Measurements from ENCODE around the gene ISG20.

Gene ISG20

GRCh38 chr15:88638626-88639372 lies at the start of gene ISG20:
Gene ISG20 (plus strand): TSS chr15:88639016. CDS start chr15:88639367, 351 bp downstream.
- peak; percentile 88 to 96 (median 92) for DNase-seq (ENCODE audit: low read depth in 2 of 3, low spot score in 1 of 3)

- DNase-seq (ENCODE audit: low read depth in 2 of 3, low spot score in 1 of 3) = no peak
These were observed 48.1 kb upstream of the ISG20 start for GRCh38 chr15:88590759-88591158.

GRCh38 chr15:88591384-88591783 lies 47.4 kb upstream of the ISG20 start:
- DNase-seq (ENCODE audit: low read depth in 2 of 3, low spot score in 1 of 3) = no peak

GRCh38 chr15:88603885-88604284 lies 34.9 kb upstream of the ISG20 start:
- DNase-seq (ENCODE audit: low read depth in 2 of 3, low spot score in 1 of 3) = no peak

- no peak for DNase-seq (ENCODE audit: low read depth in 2 of 3, low spot score in 1 of 3)
These were observed 34.2 kb upstream of the ISG20 start for GRCh38 chr15:88604381-88605188.

- DNase-seq (ENCODE audit: low read depth in 2 of 3, low spot score in 1 of 3) = peak in 1 of 3 donors; percentile 40
These were observed 33.4 kb upstream of the ISG20 start for GRCh38 chr15:88605189-88606069.

- no peak for DNase-seq (ENCODE audit: low read depth in 2 of 3, low spot score in 1 of 3)
These were observed 32.6 kb upstream of the ISG20 start for GRCh38 chr15:88606070-88606794.

GRCh38 chr15:88607951-88608350 lies 30.9 kb upstream of the ISG20 start:
- DNase-seq (ENCODE audit: low read depth in 2 of 3, low spot score in 1 of 3) = no peak

- DNase-seq (ENCODE audit: low read depth in 2 of 3, low spot score in 1 of 3) = no peak
These were observed 30.1 kb upstream of the ISG20 start for GRCh38 chr15:88608607-88609181.

GRCh38 chr15:88609344-88610090 lies 29.3 kb upstream of the ISG20 start:
- no peak for DNase-seq (ENCODE audit: low read depth in 2 of 3, low spot score in 1 of 3)

- DNase-seq (ENCODE audit: low read depth in 2 of 3, low spot score in 1 of 3) = no peak
These were observed 28.1 kb upstream of the ISG20 start for GRCh38 chr15:88610701-88611231.

- no peak for DNase-seq (ENCODE audit: low read depth in 2 of 3, low spot score in 1 of 3)
These were observed 26.5 kb upstream of the ISG20 start for GRCh38 chr15:88612186-88612796.

- no peak for DNase-seq (ENCODE audit: low read depth in 2 of 3, low spot score in 1 of 3)
These were observed 25.5 kb upstream of the ISG20 start for GRCh38 chr15:88613074-88613944.

GRCh38 chr15:88615303-88616107 lies 23.3 kb upstream of the ISG20 start:
- no peak for DNase-seq (ENCODE audit: low read depth in 2 of 3, low spot score in 1 of 3)

GRCh38 chr15:88616240-88616639 lies 22.6 kb upstream of the ISG20 start:
- no peak for DNase-seq (ENCODE audit: low read depth in 2 of 3, low spot score in 1 of 3)

- DNase-seq (ENCODE audit: low read depth in 2 of 3, low spot score in 1 of 3) = no peak
These were observed 21.6 kb upstream of the ISG20 start for GRCh38 chr15:88617031-88617722.

- DNase-seq (ENCODE audit: low read depth in 2 of 3, low spot score in 1 of 3) = no peak
These were observed 21.0 kb upstream of the ISG20 start for GRCh38 chr15:88617790-88618189.

All from stimulated activated CD4-positive, alpha-beta T cell treated with anti-CD3 and anti-CD28 coated beads, Interleukin-12 subunit alpha, Interleukin-12 subunit beta, amount 100 ng/mL, for 48 hours (primary cell).